GM10248 (cell line): ENCODE measurements around the gene SHROOM3.

Source experiments
- CTCF ChIA-PET: fragments of 300-600 bp; sonication (Branson Sonifier 250); formaldehyde crosslinking; extraction: SDS; loops from one replicate; lab custom pipeline; 2021; ENCODE audit warnings: antibody characterized with exemption; lab: Yijun Ruan, JAX
- POLR2A ChIA-PET: fragments of 350-650 bp; sonication (Branson Sonifier 250); formaldehyde crosslinking; extraction: SDS; loops from one replicate; lab custom pipeline; 2020; ENCODE audit warnings: antibody characterized with exemption; lab: Yijun Ruan, JAX
- DNase-seq: peaks from one replicate; pipeline ENCODE4 v3.0.0; 2012; ENCODE audit errors: extremely low spot score
- TF ChIP-seq, protein P1 (sequence below): IDR thresholded peaks from 2 replicates; pipeline ENCODE4 v1.5.1; 2012; ENCODE audit warnings: mild to moderate bottlenecking, low read depth; ENCODE audit errors: extremely low read depth, missing control alignments, control extremely low read depth

Gene SHROOM3

DNA sequence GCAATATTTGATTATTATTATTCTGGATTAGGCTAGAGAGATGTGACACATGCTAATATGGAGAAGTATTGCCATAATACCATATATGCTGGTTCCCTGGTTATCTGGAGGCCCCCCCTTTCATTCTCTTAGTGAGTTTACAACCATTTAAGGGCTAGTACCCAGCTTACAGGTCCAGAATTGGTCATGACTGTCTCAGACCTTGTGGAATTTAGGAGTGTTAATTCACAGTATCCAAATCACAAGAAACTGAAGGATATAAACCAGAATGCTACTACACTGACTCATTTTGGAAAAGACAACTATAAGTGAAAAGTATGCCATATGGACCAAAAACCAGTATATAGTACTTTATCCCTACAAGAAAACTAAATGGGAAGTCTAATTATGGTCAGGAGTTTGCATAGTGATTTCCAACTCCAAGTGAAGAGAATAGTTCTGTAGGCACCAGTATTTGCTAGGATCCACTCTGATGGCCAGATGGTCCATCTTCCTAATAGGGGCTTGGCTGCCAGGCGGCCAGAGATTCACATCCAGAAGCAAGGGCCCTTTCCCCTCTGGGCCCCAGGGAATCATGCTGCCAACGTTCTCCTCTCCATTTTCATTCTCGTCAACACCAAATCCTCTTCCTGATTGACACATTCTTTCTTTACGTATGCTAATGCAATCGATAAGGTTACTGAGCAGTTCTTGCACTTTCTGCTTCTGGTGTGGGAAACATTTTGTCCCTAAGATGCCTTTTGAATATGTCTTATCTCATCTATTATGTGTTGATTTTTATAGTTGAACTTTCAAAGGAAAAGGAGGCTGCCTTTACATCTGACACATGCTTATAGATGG is 123.6 kb downstream of the SHROOM3 start:
- ChIA-PET CTCF (no interaction called here), POLR2A (no interaction called here)
- DNase-seq: no peak
- TF ChIP-seq, protein P1, sequence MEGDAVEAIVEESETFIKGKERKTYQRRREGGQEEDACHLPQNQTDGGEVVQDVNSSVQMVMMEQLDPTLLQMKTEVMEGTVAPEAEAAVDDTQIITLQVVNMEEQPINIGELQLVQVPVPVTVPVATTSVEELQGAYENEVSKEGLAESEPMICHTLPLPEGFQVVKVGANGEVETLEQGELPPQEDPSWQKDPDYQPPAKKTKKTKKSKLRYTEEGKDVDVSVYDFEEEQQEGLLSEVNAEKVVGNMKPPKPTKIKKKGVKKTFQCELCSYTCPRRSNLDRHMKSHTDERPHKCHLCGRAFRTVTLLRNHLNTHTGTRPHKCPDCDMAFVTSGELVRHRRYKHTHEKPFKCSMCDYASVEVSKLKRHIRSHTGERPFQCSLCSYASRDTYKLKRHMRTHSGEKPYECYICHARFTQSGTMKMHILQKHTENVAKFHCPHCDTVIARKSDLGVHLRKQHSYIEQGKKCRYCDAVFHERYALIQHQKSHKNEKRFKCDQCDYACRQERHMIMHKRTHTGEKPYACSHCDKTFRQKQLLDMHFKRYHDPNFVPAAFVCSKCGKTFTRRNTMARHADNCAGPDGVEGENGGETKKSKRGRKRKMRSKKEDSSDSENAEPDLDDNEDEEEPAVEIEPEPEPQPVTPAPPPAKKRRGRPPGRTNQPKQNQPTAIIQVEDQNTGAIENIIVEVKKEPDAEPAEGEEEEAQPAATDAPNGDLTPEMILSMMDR: no peak

GRCh38 chr4:76559236-76560071 is 124.4 kb downstream of the SHROOM3 start:
- CTCF ChIA-PET: no interaction called here
- TF ChIP-seq, protein P1: no peak
- DNase-seq: no peak
- POLR2A ChIA-PET: no interaction called here

DNA sequence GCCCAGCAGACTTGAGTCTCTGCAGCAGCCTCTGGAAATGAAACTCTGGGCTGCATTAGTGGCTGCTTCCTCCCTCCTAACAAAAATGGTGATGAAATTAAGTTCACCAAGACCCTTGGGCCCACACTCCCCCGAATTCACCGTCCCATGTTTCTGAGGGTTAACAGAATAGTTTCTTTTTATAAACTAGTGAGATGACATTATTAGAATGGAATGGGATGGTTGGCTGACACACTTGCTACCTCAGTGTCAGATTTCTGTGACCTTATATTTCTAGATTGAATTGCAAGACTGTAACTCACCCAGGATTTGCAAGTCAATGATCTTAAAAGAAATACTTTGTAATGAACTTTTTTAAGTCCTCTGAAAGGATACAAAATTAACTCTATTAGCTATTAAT is 127.1 kb downstream of the SHROOM3 start:
- TF ChIP-seq, protein P1: no peak
- ChIA-PET CTCF (interaction anchor here (1.9 kb wide), 1 partner anchor 44 kb away, joined by 4 read pairs; no protein-coding TSS in a partner anchor), POLR2A (no interaction called here)
- no peak for DNase-seq

GRCh38 chr4:76562836-76563453 is 127.9 kb downstream of the SHROOM3 start:
- no peak for DNase-seq
- TF ChIP-seq, protein P1: no peak
- POLR2A ChIA-PET: no interaction called here
- CTCF ChIA-PET: interaction anchor here (1.0 to 1.9 kb wide), 4 partner anchors 8 to 44 kb away, joined by 3 to 5 read pairs (median 4); no protein-coding TSS in a partner anchor

DNA sequence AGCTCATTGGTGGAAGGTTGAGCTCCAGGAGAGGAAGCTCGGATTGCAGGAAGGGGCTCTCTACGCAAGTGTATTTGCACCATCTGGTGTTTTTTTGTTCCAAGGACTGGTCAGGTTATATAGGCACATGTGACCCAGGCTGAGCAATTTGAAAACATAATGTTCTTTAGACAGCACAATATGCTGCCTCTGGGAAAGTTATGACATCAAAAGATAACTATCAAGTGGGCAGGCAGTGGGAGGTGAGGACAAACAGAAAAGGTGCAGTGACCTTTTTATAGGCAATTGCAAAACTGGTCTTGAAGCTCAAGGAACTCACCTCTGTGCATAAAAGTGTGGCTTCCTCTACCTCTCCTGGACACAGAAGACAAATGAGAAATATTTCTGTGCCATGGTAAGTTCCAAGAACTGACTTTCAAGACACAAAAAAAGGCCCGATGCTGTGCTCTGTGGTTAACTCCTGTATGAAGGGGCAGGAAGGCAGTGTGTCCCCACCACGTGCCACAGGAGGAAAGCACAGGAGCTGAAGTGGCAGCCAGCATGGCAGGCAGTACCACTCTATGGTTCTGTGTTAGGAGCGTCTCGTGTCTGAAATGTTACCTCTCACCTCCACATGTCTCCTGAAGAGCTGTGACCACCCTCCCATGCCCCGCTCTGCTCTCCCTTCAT is 128.6 kb downstream of the SHROOM3 start:
- ChIA-PET CTCF (interaction anchor here (1.0 to 1.9 kb wide), 4 partner anchors 8 to 43 kb away, joined by 3 to 5 read pairs (median 4); no protein-coding TSS in a partner anchor), POLR2A (no interaction called here)
- TF ChIP-seq, protein P1: no peak
- no peak for DNase-seq
